Measurements from ENCODE around the gene EFR3B. TPM values are rescaled to one million over a fixed set of nuclear protein-coding genes. Genes with fewer than 3 reads are reported as not detected.

EFR3B gene
- total and polyA plus RNA-seq, 10 of the 15 experiments (the other 5 are each of a cell fraction or from before 2014, with no cell fraction given) = 0.12 to 3.9 (median 1.8) TPM

- Histone ChIP-seq H3K36me3 (ENCODE audit: control insufficient read depth in 2 of 2, insufficient read depth in 2 of 2, low read length in 1 of 2) (no peaks in the 10 kb centered on the region), H3K9me3 (replicated peaks; ENCODE audit: control insufficient read depth, insufficient read depth, low read length) (no peaks in the 10 kb centered on the region), H3K79me2 (ENCODE audit: control insufficient read depth, insufficient read depth, low read length) (no peaks in the 10 kb centered on the region), H3K4me3 (no peak overlapping the region), H3K27me3 (replicated peaks in 1 of 2; ENCODE audit: control insufficient read depth in 2 of 2, insufficient read depth in 2 of 2, low read length in 1 of 2) (0 out of 4 replicates have a peak, but pooled peaks cover 0 to 2% of the 10 kb centered on the region in 2 experiments), H3K27ac (ENCODE audit: control insufficient read depth, insufficient read depth) (no peak overlapping the region), H3K4me2 (ENCODE audit: control insufficient read depth, insufficient read depth) (no peak overlapping the region), H3K4me1 (ENCODE audit: control insufficient read depth, insufficient read depth, low read length) (peaks cover 8% of the 10 kb centered on the region), H2AFZ (ENCODE audit: control insufficient read depth, low read depth, low read length) (no peak overlapping the region), H4K20me1 (ENCODE audit: control insufficient read depth, insufficient read depth) (no peaks in the 10 kb centered on the region), H3K9ac (ENCODE audit: control insufficient read depth, insufficient read depth, low read length) (no peak overlapping the region)
- RAD21 ChIA-PET (ENCODE audit: unreplicated experiment) = no interaction called here
- SMC1A ChIA-PET (ENCODE audit: uncharacterized antibody, unreplicated experiment) = interaction anchor here (1.7 kb wide), 1 partner anchor 10 kb away, joined by 4 read pairs; no protein-coding TSS in a partner anchor
- DNase-seq (ENCODE audit: low read depth, low spot score) = no peak
- no peak for TF ChIP-seq ZNF384 (IDR thresholded peaks at IDR 0.05; ENCODE audit: borderline replicate concordance, low read depth, low read length)
- no peak for TF ChIP-seq CEBPB (IDR thresholded peaks at IDR 0.05; ENCODE audit: borderline replicate concordance in 1 of 2, low read depth in 2 of 2, low read length in 2 of 2)
- no peak for TF ChIP-seq CUX1 (IDR thresholded peaks at IDR 0.05; ENCODE audit: insufficient replicate concordance, low read depth, low read length)
- no peak for TF ChIP-seq ATF2 (IDR thresholded peaks at IDR 0.05; ENCODE audit: low read length)
- no peak for TF ChIP-seq CHD2 (IDR thresholded peaks at IDR 0.05; ENCODE audit: borderline replicate concordance, low read depth, low read length)
- no peak for TF ChIP-seq SUZ12 (IDR thresholded peaks at IDR 0.05; ENCODE audit: unreplicated experiment)
- TF ChIP-seq ATF7 (IDR thresholded peaks at IDR 0.05; ENCODE audit: low read depth) = no peak
- TF ChIP-seq IKZF1 (conservative IDR thresholded peaks at IDR 0.05) = no peak
- intact Hi-C loops (cut with micrococcal nuclease; ENCODE audit: unreplicated experiment) (no loop called here), in situ Hi-C loops (cut with MboI) (no loop called here)
- POLR2A ChIA-PET = no interaction called here
- 100% methylated on average over 4 of the region's 4 CpGs for WGBS (ENCODE audit: insufficient coverage, insufficient replicate concordance, low lambda C conversion rate, missing lambda C conversion rate)
- CTCF ChIA-PET = interaction anchor here (1.8 kb wide), 1 partner anchor 10 kb away, joined by 5 read pairs; no protein-coding TSS in a partner anchor
- BruUV-seq (replicated peaks) = no TSS peak
- no peak for ATAC-seq
- FAIRE-seq = no peak
Measured at GRCh38 chr2:25073914-25074313, 32.0 kb downstream of the EFR3B start.
